Smooth muscle cell (in vitro differentiated cells): ENCODE measurements around the gene TFF1. TPM values are rescaled to one million over a fixed set of nuclear protein-coding genes. Genes with fewer than 3 reads are reported as not detected.

Experiments used
- DNase-seq: peaks from one replicate; lab custom pipeline; 2025; ENCODE audit not compliant: unreplicated experiment; lab: John Stamatoyannopoulos, UW
- H2AFZ ChIP-seq: fragments of 200-600 bp; sonication (generic); 2 replicates; pipeline ENCODE4 v1.6.0; 2016; ENCODE audit warnings: antibody characterized with exemption, low read depth, mild to moderate bottlenecking
- H3F3A ChIP-seq: fragments of 200-600 bp; sonication (generic); 2 replicates; pipeline ENCODE4 v1.6.0; 2017; ENCODE audit warnings: antibody characterized with exemption, low read depth
- H3K27ac ChIP-seq: fragments of 200-600 bp; sonication (generic); 2 replicates; pipeline ENCODE4 v1.5.1; 2016; ENCODE audit warnings: low read depth, mild to moderate bottlenecking
- H3K27me3 ChIP-seq: fragments of 200-600 bp; sonication (generic); 2 replicates; pipeline ENCODE4 v1.6.1; 2016; ENCODE audit warnings: low read depth, mild to moderate bottlenecking
- H3K36me3 ChIP-seq: fragments of 200-600 bp; sonication (generic); 2 replicates; pipeline ENCODE4 v1.5.1; 2016; ENCODE audit warnings: low read depth
- H3K4me1 ChIP-seq: fragments of 200-600 bp; sonication (generic); 2 replicates; pipeline ENCODE4 v1.5.1; 2016; ENCODE audit warnings: low read depth
- H3K4me2 ChIP-seq: fragments of 200-600 bp; sonication (generic); 2 replicates; pipeline ENCODE4 v1.6.0; 2016; ENCODE audit warnings: mild to moderate bottlenecking
- H3K4me3 ChIP-seq: fragments of 200-600 bp; sonication (generic); 2 replicates; pipeline ENCODE4 v1.5.1; 2016; ENCODE audit warnings: mild to moderate bottlenecking
- H3K79me2 ChIP-seq: fragments of 200-600 bp; sonication (generic); 2 replicates; pipeline ENCODE4 v1.6.0; 2016; ENCODE audit warnings: low read depth, mild to moderate bottlenecking
- H3K9ac ChIP-seq: fragments of 200-600 bp; sonication (generic); 2 replicates; pipeline ENCODE4 v1.6.0; 2016; ENCODE audit warnings: low read depth
- H3K9me3 ChIP-seq: fragments of 200-600 bp; sonication (generic); replicated peaks from 2 replicates; pipeline ENCODE4 v1.5.1; 2016; ENCODE audit warnings: low read depth
- H4K20me1 ChIP-seq: fragments of 200-600 bp; sonication (generic); 2 replicates; pipeline ENCODE4 v1.6.0; 2016; ENCODE audit warnings: low read depth
- WGBS: methylation state at CpG from one replicate; pipeline ENCODE4 v1.1.7; 2016; ENCODE audit warnings: low lambda C conversion rate; 5-methylcytosine and 5-hydroxymethylcytosine counted together
- polyA plus RNA-seq: library from polyadenylated mRNA; unstranded; fragments of >200 nt; fragmentation: Nextera tagmentation; extraction: Ambion mirVana; gene quantifications from 2 replicates; pipeline ENCODE4 v1.2.1, GENCODE V29; 2016
- total RNA-seq: library from RNA; depleted of rRNA; stranded (reverse); fragments of >200 nt; gene quantifications from 2 replicates; pipeline ENCODE4 v1.2.3, GENCODE V29; 2014
- TF ChIP-seq, protein P1 (sequence below): fragments of 200-600 bp; sonication (generic); IDR thresholded peaks from 2 replicates; pipeline ENCODE4 v1.5.1; 2017; ENCODE audit warnings: borderline replicate concordance, mild to moderate bottlenecking, antibody characterized with exemption; ENCODE audit not compliant: insufficient read depth, poor library complexity, severe bottlenecking

Gene TFF1
- total and polyA plus RNA-seq, 2 experiments from 2014 or later, result 7.9 to 8.6 TPM

GRCh38 chr21:42373908-42374455, 7.6 kb upstream of the TFF1 start:
- no peaks in the 10 kb centered on the region for H3K36me3 ChIP-seq
- H3K4me3 ChIP-seq, result no peak overlapping the region
- no peak overlapping the region for H3K9ac ChIP-seq
- no peaks in the 10 kb centered on the region for H3K4me1 ChIP-seq
- no peaks in the 10 kb centered on the region for H3K9me3 ChIP-seq
- H2AFZ ChIP-seq, result no peak overlapping the region
- H3K27ac ChIP-seq, result no peak overlapping the region
- H3F3A ChIP-seq, result no peaks in the 10 kb centered on the region
- no peaks in the 10 kb centered on the region for H3K27me3 ChIP-seq
- no peak overlapping the region for H3K4me2 ChIP-seq
- H4K20me1 ChIP-seq, result no peaks in the 10 kb centered on the region
- TF ChIP-seq, protein P1, sequence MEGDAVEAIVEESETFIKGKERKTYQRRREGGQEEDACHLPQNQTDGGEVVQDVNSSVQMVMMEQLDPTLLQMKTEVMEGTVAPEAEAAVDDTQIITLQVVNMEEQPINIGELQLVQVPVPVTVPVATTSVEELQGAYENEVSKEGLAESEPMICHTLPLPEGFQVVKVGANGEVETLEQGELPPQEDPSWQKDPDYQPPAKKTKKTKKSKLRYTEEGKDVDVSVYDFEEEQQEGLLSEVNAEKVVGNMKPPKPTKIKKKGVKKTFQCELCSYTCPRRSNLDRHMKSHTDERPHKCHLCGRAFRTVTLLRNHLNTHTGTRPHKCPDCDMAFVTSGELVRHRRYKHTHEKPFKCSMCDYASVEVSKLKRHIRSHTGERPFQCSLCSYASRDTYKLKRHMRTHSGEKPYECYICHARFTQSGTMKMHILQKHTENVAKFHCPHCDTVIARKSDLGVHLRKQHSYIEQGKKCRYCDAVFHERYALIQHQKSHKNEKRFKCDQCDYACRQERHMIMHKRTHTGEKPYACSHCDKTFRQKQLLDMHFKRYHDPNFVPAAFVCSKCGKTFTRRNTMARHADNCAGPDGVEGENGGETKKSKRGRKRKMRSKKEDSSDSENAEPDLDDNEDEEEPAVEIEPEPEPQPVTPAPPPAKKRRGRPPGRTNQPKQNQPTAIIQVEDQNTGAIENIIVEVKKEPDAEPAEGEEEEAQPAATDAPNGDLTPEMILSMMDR, result no peak
- DNase-seq, result no peak
- no peaks in the 10 kb centered on the region for H3K79me2 ChIP-seq
- WGBS, result 91% methylated on average over 16 of the region's 16 CpGs

DNA sequence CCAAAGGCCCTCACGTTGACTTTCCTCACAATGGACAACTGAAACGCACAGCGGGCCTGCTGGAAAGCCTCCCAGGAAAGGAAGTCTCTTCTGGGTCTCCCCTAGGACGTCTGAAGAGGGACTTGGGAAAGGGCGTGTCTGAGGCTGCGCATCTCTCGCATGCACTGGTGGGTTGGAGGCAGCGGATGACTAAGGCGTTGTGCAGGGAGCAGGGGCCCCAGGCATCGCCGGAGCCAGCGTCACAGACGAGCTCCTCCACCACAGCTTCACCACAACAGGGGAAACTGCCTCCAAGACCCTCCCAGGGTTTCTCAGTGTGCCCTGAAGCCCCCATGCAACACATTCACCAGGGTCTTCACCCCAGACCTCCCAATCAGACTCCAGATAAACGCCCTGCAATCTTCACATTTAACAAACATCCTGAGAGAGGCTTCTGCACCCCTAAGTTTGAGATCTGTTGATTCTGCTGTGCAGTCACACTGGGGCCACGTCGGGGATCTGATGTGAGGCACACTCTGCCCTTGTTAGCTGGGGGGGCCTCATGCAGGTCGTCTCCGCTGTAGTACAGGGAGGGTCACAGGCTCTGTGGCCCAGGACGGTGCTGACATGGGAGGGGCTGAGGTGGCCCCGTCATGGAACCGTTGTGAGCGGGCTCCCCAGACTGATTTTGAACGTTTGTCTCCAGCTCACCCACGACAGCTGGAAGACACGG, 7.0 kb upstream of the TFF1 start:
- H3K27me3 ChIP-seq, result no peaks in the 10 kb centered on the region
- DNase-seq, result no peak
- H3K4me3 ChIP-seq, result no peak overlapping the region
- no peak overlapping the region for H2AFZ ChIP-seq
- no peak overlapping the region for H3K9ac ChIP-seq
- TF ChIP-seq, protein P1, result no peak
- H3K4me2 ChIP-seq, result no peak overlapping the region
- WGBS, result 86% methylated on average over 25 of the region's 25 CpGs
- H3F3A ChIP-seq, result no peaks in the 10 kb centered on the region
- no peaks in the 10 kb centered on the region for H4K20me1 ChIP-seq
- H3K9me3 ChIP-seq, result no peaks in the 10 kb centered on the region
- no peaks in the 10 kb centered on the region for H3K36me3 ChIP-seq
- H3K27ac ChIP-seq, result no peak overlapping the region
- no peaks in the 10 kb centered on the region for H3K79me2 ChIP-seq
- H3K4me1 ChIP-seq, result no peaks in the 10 kb centered on the region

- Histone ChIP-seq H2AFZ (no peak overlapping the region), H3K4me2 (no peak overlapping the region), H3K36me3 (no peaks in the 10 kb centered on the region), H3K4me3 (no peak overlapping the region), H4K20me1 (no peaks in the 10 kb centered on the region), H3F3A (no peaks in the 10 kb centered on the region), H3K79me2 (no peaks in the 10 kb centered on the region), H3K27ac (no peak overlapping the region), H3K9ac (no peak overlapping the region), H3K27me3 (no peaks in the 10 kb centered on the region), H3K9me3 (no peaks in the 10 kb centered on the region), H3K4me1 (no peaks in the 10 kb centered on the region)
- DNase-seq, result no peak
- TF ChIP-seq, protein P1, result no peak
- WGBS, result 76% methylated on average over 15 of the region's 18 CpGs
Measured at GRCh38 chr21:42370894-42371654, 4.7 kb upstream of the TFF1 start.
